ENCODE results near the gene FUT2. TPM values are rescaled to one million over a fixed set of nuclear protein-coding genes. Genes with fewer than 3 reads are reported as not detected.

FUT2 gene
- total and polyA plus RNA-seq, 2 of the 13 experiments (the other 11 are each of a cell fraction or from before 2014, with no cell fraction given) = 0.07 TPM; not detected in 1

DNA sequence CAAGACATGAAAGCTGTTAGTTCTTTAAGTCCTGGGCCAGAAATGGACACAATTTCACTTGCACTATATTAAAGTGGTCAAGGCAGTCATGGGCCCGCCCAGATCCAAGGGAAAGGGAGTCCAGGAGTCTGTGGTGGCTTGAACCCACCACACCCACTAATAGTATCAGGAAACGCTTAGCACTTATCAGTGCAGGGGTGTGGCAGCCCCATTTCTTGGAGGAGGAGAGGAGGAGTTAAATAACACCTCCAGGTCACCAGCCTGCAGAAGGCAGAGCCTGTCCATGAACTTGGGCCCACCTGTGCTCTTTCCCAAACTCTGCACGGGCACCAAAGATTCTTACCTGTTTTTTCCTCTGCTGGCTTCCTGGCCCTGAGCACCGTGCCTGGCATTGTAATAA, 17.6 kb upstream of the FUT2 start:
- H3K79me2 ChIP-seq (ENCODE audit: insufficient read depth, low read length) = no peaks in the 10 kb centered on the region
- peaks cover 29% of the 10 kb centered on the region for H3K4me1 ChIP-seq (ENCODE audit: insufficient read depth, low read length)
- 49% methylated on average over 4 of the region's 4 CpGs for WGBS (ENCODE audit: low lambda C conversion rate)
- no peak for FAIRE-seq
- no peak for DNase-seq (ENCODE audit: low spot score)
- TF ChIP-seq MTA3 (CRISPR knock-in tag; IDR thresholded peaks at IDR 0.05) (no peak), GATA4 (IDR thresholded peaks at IDR 0.05; ENCODE audit: borderline replicate concordance, low read depth) (no peak), PRMT3 (CRISPR knock-in tag; IDR thresholded peaks at IDR 0.05; ENCODE audit: borderline replicate concordance, low read depth) (no peak), PHB2 (IDR thresholded peaks at IDR 0.05; ENCODE audit: partially characterized antibody) (no peak), RCOR2 (CRISPR knock-in tag; IDR thresholded peaks at IDR 0.05) (no peak), ZNF326 (CRISPR knock-in tag; IDR thresholded peaks at IDR 0.05; ENCODE audit: borderline replicate concordance) (no peak), BHLHE40 (IDR thresholded peaks at IDR 0.05; ENCODE audit: low read length) (no peak), PAX8 (CRISPR knock-in tag; IDR thresholded peaks at IDR 0.05; ENCODE audit: borderline replicate concordance) (no peak), ATM (IDR thresholded peaks at IDR 0.05; ENCODE audit: borderline replicate concordance) (no peak), ZNF7 (CRISPR knock-in tag; IDR thresholded peaks at IDR 0.05) (no peak), KMT2A (CRISPR knock-in tag; IDR thresholded peaks at IDR 0.05) (no peak), ZNF296 (CRISPR knock-in tag; conservative IDR thresholded peaks at IDR 0.05) (no peak), ZNF782 (CRISPR knock-in tag; IDR thresholded peaks at IDR 0.05; ENCODE audit: borderline replicate concordance) (no peak), ZNF230 (CRISPR knock-in tag; IDR thresholded peaks at IDR 0.05) (no peak), SYNCRIP (IDR thresholded peaks at IDR 0.05; ENCODE audit: insufficient read depth, low read depth, low read length) (no peak)
- TF ChIP-seq, protein P1, sequence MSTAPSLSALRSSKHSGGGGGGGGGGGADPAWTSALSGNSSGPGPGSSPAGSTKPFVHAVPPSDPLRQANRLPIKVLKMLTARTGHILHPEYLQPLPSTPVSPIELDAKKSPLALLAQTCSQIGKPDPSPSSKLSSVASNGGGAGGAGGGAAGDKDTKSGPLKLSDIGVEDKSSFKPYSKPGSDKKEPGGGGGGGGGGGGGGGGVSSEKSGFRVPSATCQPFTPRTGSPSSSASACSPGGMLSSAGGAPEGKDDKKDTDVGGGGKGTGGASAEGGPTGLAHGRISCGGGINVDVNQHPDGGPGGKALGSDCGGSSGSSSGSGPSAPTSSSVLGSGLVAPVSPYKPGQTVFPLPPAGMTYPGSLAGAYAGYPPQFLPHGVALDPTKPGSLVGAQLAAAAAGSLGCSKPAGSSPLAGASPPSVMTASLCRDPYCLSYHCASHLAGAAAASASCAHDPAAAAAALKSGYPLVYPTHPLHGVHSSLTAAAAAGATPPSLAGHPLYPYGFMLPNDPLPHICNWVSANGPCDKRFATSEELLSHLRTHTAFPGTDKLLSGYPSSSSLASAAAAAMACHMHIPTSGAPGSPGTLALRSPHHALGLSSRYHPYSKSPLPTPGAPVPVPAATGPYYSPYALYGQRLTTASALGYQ (CRISPR knock-in tag; IDR thresholded peaks at IDR 0.05) = no peak
- TF ChIP-seq, protein P2, sequence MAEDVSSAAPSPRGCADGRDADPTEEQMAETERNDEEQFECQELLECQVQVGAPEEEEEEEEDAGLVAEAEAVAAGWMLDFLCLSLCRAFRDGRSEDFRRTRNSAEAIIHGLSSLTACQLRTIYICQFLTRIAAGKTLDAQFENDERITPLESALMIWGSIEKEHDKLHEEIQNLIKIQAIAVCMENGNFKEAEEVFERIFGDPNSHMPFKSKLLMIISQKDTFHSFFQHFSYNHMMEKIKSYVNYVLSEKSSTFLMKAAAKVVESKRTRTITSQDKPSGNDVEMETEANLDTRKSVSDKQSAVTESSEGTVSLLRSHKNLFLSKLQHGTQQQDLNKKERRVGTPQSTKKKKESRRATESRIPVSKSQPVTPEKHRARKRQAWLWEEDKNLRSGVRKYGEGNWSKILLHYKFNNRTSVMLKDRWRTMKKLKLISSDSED (CRISPR knock-in tag; IDR thresholded peaks at IDR 0.05) = no peak
- TF ChIP-seq, protein P3, sequence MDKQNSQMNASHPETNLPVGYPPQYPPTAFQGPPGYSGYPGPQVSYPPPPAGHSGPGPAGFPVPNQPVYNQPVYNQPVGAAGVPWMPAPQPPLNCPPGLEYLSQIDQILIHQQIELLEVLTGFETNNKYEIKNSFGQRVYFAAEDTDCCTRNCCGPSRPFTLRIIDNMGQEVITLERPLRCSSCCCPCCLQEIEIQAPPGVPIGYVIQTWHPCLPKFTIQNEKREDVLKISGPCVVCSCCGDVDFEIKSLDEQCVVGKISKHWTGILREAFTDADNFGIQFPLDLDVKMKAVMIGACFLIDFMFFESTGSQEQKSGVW (CRISPR knock-in tag; IDR thresholded peaks at IDR 0.05; ENCODE audit: borderline replicate concordance) = no peak
- TF ChIP-seq, protein P4, sequence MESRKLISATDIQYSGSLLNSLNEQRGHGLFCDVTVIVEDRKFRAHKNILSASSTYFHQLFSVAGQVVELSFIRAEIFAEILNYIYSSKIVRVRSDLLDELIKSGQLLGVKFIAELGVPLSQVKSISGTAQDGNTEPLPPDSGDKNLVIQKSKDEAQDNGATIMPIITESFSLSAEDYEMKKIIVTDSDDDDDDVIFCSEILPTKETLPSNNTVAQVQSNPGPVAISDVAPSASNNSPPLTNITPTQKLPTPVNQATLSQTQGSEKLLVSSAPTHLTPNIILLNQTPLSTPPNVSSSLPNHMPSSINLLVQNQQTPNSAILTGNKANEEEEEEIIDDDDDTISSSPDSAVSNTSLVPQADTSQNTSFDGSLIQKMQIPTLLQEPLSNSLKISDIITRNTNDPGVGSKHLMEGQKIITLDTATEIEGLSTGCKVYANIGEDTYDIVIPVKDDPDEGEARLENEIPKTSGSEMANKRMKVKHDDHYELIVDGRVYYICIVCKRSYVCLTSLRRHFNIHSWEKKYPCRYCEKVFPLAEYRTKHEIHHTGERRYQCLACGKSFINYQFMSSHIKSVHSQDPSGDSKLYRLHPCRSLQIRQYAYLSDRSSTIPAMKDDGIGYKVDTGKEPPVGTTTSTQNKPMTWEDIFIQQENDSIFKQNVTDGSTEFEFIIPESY (CRISPR knock-in tag; IDR thresholded peaks at IDR 0.05) = no peak
- ChIA-PET POLR2A (no interaction called here), CTCF (ENCODE audit: low intra/inter-chr PET ratio, low total read pairs) (no interaction called here)
- in situ Hi-C loops (cut with HindIII; ENCODE audit: extremely low pct_ligation_motif_present, low pct_unique_long_range_greater_than_20kb) = loop anchor here (10.0 kb wide), 2 partner anchors 107 to 157 kb away; partner anchors contain the start of gene HSD17B14
- intact Hi-C loops (cut with micrococcal nuclease; ENCODE audit: unreplicated experiment) = loop anchor here (5.0 kb wide), 1 partner anchor 34 kb away; no protein-coding TSS in a partner anchor
- no peaks in the 10 kb centered on the region for H4K20me1 ChIP-seq (ENCODE audit: insufficient read depth, low read length)
- no peak for ATAC-seq
- no peak overlapping the region for H3K4me3 ChIP-seq (replicated peaks in 1 of 3; ENCODE audit: insufficient read depth in 1 of 3, low read depth in 2 of 3, low read length in 3 of 3)
- H3K4me2 ChIP-seq (ENCODE audit: low read depth, low read length) = no peak overlapping the region
- H2AFZ ChIP-seq (ENCODE audit: low read length) = no peak overlapping the region
- no peak overlapping the region for H3K27ac ChIP-seq (ENCODE audit: extremely low read length, insufficient read depth, low read length)
- no peaks in the 10 kb centered on the region for H3K9me3 ChIP-seq (ENCODE audit: low read length)
- H3K9ac ChIP-seq (ENCODE audit: insufficient read depth, low read depth, low read length) = no peak overlapping the region
- no TSS peak for BruUV-seq (replicated peaks)
- no peaks in the 10 kb centered on the region for H3K36me3 ChIP-seq (replicated peaks in 1 of 2; ENCODE audit: control insufficient read depth in 1 of 2, insufficient read depth in 2 of 2, low read length in 2 of 2)
- H3K27me3 ChIP-seq (ENCODE audit: control insufficient read depth in 1 of 2, insufficient read depth in 2 of 2, low read length in 2 of 2) = peaks cover 6 to 16% of the 10 kb centered on the region in 2 experiments; a peak in 4 of 5 replicates
